WI38 (cell line): Measurements from ENCODE around the gene CYP11A1.

Experiments used
- H3K4me3 ChIP-seq: 2 replicates; pipeline ENCODE4 v1.5.1; 2011; ENCODE audit warnings: low read depth, mild to moderate bottlenecking, control low read depth, low read length
- TF ChIP-seq, protein P1 (sequence below): IDR thresholded peaks from 2 replicates; pipeline ENCODE4 v1.5.1; 2012; ENCODE audit warnings: low read depth, mild to moderate bottlenecking, control low read depth, low read length

CYP11A1 gene

DNA sequence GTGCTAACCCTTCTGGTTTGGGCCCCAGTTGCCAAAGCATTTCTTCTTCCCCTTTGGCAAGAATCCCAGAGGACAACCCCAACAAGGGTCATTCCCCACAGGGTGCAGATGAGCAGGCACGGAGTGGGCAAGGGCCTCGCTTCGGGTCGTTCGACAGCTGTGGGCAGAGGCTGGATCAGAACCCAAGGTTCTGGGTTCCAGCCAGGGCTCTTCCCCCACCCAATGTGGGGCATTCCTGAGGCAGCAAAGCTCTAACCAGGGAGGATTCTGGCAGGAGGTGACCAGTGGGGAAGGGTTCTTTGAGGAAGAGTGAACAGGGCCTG is 48.3 kb downstream of the CYP11A1 start:
- no peak overlapping the region for H3K4me3 ChIP-seq
- TF ChIP-seq, protein P1, sequence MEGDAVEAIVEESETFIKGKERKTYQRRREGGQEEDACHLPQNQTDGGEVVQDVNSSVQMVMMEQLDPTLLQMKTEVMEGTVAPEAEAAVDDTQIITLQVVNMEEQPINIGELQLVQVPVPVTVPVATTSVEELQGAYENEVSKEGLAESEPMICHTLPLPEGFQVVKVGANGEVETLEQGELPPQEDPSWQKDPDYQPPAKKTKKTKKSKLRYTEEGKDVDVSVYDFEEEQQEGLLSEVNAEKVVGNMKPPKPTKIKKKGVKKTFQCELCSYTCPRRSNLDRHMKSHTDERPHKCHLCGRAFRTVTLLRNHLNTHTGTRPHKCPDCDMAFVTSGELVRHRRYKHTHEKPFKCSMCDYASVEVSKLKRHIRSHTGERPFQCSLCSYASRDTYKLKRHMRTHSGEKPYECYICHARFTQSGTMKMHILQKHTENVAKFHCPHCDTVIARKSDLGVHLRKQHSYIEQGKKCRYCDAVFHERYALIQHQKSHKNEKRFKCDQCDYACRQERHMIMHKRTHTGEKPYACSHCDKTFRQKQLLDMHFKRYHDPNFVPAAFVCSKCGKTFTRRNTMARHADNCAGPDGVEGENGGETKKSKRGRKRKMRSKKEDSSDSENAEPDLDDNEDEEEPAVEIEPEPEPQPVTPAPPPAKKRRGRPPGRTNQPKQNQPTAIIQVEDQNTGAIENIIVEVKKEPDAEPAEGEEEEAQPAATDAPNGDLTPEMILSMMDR = no peak

DNA sequence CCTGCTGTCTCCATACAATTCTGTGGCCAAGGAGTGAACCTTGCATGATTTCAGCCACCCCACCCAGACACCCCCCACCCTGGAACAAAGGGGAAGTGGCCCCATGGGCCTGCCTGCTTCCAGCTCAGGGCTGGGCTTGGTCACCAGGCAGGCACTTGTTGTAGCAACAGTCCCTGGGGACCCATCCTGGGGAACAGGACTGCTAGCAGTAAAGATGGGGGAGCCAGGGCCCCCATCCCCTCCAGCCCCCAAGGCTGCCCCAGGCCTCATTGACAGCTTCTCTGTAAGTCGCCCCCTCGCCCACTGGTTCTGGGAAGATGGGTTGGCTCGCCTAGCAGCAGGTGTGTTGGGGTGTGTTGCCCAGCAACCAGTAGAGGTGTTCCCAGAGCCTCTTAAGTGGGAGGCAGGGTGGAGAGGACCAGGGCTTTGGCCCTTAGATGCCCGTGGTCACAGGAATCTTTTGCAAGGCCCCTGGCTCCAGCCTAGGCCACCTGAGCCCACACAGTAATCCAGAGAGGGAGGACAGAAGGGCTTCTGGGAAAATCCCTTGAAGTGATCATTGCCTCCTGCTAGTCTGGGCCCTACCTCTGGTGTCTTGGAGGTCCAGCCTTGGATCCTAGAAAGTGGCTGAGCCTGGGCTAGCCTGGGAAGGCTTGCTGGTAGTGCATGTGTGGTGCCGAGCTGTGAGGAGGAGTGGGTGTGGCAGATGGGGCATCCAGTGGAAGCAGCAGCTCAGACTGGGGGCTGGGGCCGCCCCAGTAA is 48.9 kb downstream of the CYP11A1 start:
- TF ChIP-seq, protein P1 = no peak
- H3K4me3 ChIP-seq = no peak overlapping the region

DNA sequence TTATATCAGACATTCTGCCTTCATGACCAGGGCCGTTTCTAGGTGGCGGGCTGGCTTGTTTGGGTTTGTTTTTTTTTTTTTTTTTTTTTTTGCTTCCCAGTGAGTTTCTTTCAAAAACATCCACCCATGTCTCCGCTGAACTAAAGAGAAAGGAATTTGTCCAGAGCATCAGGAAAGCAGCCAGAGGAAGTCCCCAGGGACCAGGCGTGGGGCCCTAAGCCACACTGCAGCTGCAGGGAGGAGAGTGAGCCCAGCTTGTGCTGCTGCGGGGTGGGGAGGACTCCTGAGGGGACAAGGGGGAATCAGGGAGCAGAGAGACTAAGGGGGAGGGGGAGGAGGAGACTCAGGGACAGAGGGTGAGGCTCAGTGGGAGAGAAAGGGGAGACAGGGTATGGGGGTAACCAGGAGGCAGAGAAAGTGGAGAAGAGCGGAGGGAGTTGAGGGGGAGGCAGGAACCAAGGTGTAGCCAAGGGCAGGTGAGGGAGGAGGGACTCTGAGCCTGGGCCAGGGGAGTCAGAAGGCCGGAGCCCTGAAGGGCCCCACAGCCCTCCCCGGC is 49.5 kb downstream of the CYP11A1 start:
- TF ChIP-seq, protein P1 = no peak
- no peak overlapping the region for H3K4me3 ChIP-seq

DNA sequence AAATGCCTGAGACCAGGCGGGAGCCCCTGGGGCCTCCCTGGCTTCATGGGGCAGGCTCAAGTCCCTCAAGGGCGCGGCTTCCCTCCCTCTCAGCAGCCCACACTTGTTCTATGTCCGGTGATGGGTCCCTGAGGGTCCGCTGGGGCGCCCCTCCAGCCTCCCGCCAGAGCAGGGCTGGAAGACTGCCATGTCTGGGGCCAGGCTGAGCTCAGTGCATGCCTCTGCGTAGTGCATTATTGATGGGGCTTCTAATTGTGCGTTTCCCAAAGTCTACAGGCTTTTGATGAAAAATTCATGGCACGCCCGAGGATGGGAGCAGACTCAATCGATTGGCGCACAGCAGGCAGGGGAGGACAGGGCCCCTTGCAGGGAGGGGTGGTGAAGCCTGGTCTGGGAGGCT is 51.3 kb downstream of the CYP11A1 start:
- no peak overlapping the region for H3K4me3 ChIP-seq
- TF ChIP-seq, protein P1 = no peak

DNA sequence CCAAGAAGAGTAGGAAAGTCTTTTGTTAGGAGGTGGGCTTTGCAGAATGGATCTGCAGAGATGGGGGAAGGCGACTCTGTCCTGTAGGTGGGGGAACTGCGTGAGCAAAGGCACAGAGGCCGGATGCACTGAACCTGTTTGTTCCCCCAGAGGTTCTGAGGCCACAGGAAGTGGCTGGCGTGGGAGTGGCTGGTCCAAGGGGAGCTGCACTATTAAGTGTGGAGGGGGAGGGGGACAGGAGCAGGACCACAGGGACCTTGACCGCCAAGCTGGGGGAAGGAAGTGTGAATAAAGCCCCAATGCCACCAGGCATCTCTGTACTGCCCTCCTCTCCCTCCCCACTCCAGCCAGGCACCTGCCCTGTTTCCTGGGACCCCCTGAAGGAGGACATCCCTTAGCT is 51.8 kb downstream of the CYP11A1 start:
- TF ChIP-seq, protein P1 = no peak
- H3K4me3 ChIP-seq = no peak overlapping the region

DNA sequence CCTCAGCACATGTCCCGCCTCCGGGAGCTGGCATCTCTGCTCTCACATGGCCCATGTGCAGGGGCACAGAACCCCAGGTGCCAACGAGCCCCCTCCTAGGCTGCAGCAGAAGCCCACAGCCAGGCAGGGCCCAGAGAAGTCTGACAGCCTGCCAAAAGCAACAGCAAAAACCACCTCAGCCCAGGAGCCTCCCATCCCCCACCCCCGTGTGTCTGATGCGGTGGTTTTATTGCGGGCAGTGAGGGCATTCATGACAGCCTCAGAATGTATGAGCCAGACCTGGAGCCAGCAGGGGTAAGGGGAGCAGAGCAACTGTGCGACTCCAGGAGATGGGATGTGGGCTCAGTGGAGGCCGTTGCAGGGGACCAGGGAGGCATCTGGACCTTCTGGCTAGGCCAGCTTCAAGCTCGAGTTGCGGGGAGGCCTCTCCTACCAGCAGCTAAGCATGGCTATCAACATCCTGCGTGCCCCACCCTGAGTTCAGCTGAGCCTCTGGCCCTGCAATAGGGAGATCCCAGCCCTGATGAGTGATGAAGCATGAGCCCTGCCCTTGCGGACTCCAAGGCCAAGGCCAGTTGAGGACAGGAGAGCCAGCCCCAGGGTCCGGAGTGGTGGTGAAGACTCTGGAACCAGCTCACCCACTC is 52.5 kb downstream of the CYP11A1 start:
- no peak overlapping the region for H3K4me3 ChIP-seq
- TF ChIP-seq, protein P1 = no peak

DNA sequence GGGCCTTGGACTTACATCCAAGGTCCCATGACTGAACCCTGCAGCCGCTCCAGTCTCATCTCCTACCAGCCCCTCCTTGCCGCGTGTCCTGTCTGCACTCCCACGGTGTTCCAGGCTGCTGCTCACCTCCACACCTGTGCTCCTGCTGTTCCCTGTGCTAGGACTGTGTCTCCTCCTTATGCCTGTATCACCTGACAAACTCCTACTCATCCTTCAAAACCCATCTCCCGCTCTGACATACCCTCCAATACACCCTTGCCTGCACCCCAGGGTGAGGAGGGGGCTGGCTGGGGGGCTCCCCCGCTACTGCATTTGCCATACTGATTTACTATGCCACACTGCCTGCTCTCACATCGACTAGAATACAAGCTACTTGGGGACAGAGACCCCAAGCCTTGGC is 53.6 kb downstream of the CYP11A1 start:
- TF ChIP-seq, protein P1 = no peak
- H3K4me3 ChIP-seq = no peak overlapping the region
